Activated naive CD4-positive, alpha-beta T cell treated with anti-CD3 and anti-CD28 coated beads, Interleukin-2, amount 50 U/mL, for 16 hours (primary cell): ENCODE data around the gene DTNBP1.

ENCODE experiments used
- DNase-seq: peaks from one replicate; pipeline ENCODE4 v3.0.0-alpha.2; 2020

The DTNBP1 gene, protein sequence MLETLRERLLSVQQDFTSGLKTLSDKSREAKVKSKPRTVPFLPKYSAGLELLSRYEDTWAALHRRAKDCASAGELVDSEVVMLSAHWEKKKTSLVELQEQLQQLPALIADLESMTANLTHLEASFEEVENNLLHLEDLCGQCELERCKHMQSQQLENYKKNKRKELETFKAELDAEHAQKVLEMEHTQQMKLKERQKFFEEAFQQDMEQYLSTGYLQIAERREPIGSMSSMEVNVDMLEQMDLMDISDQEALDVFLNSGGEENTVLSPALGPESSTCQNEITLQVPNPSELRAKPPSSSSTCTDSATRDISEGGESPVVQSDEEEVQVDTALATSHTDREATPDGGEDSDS

DNA sequence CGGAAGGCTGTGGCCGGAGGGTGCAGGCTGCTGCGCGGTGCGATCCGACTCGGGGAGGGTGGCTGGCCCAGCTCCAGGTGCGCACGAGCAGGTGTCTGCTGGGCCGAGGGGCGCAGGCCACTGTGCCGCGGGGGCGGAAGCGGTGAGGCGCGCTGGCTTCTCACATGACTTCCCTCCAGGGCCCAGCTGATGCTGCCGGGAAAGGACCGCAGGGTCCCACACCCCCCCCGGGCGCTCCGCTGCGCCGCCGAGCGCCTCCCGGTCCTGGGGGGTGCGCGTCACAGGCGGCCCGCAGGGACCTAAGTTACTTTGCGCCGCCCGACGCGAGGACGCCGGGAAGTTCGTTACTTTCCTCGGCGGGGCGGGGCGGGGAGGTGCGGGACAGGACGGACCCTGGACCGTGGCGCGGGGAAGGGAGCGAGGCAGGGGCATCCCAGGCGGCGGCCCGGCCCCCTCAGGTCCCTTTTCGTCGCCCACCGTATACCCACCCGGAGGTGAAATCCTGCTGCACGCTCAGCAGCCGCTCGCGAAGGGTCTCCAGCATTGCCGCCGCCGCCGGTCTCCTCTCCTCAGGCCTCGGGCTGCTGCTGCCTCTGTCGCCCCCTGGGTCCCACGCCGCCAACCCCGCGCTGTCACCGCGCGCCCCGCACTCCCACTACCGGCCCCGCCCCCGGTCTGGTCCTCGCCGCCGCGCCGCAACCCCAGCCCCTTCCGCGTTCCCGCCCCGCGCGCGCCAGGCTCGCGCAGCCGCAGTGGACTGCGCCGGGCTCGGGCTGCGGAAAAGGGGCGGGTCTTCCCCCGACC lies at the start of gene DTNBP1:
TSS of gene DTNBP1 (minus strand) at position 703 of the 804 bp plus-strand sequence. CDS start at position 544, 159 bp downstream.
- peak; percentile 87 for DNase-seq

DNA sequence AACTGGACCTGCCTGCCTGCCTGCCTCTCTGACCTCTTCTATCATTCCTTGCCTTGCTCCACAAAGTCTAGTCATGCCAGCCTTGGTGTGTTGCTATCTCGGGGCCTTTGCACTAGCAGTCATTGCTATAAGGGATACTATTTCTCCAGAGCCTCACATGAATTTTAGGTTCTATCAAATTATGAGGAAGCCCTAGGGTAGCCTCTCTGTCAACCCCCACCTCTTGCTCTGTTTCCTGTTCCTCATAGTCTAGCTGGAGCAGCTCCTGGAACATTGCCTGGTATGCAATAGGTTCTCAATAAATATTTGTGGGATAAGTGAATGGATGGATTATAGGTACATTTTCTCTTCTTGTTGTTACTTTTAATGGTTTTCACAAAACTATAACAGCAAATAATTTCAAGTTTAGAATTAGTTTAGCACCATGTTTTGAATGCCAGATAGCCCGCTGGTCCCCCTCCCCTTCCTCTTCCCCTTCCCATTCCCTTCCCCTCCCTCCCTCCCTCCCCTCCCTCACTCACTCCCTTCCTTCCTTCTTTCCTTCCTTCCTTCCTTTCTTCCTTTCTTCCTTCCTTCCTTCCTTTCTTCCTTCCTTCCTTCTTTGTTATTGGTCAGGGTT lies 46.9 kb upstream of the DTNBP1 start:
- DNase-seq, result no peak

DNA sequence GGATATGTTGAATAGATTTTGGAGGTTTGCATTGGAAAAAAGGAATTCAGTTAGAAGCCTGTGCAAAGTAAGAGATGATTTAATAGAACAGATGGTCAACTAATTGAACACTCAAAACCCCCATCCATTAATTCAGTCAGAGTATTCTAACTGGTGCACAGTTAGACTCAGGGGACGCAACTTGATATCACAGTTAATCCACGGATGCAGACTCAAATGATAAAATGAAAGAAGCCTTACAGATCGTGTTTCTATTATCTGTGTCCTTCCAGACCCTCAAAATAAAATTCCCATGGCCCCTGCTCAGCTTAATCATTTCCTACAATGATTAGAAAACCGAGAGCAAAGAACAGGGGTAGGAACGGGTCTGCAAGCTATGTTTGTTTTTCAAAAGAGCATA lies 45.4 kb upstream of the DTNBP1 start:
- no peak for DNase-seq

DNA sequence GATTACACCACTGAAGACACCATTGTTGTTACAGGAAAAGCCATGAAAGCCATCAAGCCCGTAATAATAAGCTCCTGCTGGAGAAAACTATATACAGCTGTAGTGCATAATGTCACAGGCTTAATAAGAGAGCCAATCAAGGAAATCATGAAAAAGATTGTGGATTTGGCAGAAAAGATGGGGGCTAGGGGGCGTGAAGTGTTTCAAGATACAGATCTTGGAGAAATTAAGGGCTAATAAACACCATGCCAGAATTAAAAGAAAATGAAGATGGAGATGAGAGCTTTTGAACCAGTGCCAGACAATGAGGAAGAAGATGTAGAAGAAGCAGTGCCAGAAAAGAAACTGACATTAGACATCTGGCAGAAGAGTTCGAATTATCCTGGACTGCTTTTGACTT lies 43.2 kb upstream of the DTNBP1 start:
- DNase-seq, result no peak

DNA sequence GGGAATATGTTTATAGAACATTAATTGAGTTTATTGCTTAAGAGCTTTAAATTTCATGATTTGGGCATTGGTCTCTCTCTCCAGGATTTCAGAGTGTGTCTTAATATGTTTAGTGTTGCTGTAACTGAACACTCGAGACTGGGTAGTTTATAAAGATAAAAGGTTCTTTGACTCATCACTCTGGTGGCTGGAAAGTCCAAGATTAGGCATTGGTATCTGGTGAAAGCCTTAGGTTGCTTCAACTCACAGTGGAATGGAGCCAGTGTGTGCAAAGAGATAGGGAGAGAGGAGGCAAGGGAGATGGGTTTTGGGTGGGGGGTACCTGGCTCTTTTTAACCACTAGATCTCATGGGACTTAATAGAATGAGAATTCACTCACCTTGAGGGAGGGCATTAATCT lies 35.6 kb upstream of the DTNBP1 start:
- no peak for DNase-seq

DNA sequence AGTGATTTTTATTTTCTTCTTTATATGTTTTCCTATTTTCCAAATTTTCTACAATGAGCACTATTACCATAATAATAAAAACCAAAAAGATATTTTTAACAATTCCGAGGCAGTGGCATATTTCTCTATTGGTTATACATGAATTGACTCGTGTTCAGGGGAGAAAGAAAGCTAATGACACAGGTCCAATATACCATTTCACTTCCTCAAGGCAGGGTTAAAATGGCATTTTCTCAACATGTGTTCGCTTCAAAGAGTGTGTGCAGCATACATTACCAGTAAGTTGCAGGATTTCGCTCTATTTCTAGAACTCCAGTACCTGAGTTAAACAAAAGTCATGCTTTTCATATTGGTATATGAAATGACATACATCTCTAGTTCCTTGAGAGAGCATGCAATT lies 35.1 kb upstream of the DTNBP1 start:
- no peak for DNase-seq

DNA sequence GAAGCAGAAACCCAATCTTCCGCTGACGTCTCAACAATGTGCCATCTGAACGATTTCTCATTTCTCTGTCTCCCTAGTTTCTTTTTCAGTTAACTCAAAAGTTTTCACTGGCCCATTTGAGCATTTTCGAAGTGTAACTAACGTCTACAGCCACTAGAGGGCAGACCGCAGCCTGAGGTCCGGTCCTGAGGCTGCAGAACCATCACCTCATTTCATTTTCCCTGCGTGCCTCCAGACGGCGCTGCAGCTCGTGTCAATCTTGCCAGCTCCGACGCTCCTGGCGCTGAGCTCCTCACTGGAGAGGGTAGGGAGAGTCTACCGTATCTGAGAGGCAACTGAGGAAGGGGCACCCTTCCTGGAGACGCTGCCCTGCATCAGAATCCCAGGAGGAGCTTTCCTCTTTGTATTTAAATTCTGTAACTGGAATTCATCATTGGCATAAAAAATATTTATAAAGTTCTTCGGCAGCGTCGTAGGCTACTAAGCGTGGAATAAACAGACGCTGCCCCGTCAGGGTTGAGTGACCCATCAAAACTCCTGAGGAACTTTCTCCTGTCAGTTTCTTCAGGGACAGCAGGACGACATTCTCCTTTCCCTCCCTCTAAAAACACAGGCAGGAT lies 28.5 kb upstream of the DTNBP1 start:
- DNase-seq, result peak; percentile 78

DNA sequence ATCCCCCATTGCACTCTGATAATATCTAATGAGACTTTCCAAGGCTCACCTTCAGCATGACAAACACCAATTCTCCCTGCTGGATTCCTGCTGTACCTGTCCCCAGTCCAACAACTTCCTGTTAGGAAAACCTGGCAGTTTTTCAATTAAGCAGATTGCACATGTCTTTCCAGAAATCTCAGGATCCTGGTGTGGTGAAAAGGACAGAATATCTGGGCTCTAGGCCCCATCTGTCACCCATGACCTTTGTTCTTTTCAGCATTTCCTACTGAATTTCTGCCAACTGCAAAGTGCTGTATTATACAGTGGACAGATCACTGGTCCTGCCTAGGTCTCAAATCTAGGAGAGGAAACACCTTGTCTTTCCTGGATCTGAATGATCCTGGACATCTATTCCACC lies 27.7 kb upstream of the DTNBP1 start:
- DNase-seq, result no peak

DNA sequence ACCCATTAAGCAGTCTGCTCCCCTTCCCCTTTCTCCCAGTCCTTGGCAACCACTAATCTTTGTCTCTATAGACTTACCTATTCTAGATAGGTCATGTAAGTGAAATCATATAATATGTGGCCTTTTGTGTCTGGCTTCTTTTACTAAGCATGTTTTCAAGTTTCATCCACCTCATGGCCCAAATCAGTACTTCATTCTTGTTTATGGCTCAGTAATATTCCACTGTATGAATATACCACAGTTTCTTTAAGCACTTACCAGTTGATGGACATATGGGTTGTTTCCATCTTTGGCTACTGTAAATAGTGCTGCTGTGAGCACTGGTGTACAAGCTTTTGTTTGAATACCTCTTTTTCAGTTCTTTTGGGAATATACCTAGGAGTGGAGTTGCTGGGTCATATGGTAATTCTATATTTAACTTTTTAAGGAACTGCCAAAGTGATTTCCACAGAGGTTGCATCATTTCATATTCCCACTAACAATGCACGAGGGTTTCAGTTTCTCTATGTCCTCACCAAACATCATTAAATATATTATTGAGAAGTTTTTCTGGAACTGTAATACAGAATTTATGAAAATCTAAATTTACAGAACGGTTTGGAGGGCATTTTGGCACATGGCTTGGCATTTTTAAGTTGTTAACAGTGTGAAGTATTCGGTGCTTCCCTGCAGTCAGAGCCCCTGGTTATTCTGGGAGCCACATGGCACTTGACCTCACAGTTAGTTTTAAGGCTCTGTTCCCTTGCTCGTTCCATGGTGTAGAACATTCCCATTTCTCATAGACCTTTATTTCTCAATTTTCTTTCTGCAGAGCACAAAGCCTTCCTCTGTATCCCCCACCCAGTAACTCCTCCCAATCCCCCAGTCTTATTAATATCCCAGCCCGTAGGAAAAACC lies 27.0 kb upstream of the DTNBP1 start:
- no peak for DNase-seq

DNA sequence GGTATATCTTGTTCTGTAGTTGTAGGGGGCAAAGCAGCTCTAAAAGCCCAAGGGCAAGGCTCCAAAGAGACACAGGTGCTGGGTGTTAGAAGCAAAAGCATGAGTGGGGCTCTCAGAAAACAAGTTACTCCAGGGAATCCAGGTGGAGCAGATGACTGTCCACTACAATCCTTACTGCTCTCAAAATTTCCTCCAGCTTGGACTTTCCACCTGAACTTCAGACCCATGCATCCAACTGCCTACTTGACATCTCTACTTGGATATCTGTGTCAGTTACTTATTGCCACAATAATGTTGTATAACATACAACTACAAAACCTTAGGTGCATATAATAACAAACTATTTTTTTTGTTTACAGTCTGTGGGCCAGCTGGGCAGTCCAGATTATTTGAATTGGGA lies 22.8 kb upstream of the DTNBP1 start:
- no peak for DNase-seq

DNA sequence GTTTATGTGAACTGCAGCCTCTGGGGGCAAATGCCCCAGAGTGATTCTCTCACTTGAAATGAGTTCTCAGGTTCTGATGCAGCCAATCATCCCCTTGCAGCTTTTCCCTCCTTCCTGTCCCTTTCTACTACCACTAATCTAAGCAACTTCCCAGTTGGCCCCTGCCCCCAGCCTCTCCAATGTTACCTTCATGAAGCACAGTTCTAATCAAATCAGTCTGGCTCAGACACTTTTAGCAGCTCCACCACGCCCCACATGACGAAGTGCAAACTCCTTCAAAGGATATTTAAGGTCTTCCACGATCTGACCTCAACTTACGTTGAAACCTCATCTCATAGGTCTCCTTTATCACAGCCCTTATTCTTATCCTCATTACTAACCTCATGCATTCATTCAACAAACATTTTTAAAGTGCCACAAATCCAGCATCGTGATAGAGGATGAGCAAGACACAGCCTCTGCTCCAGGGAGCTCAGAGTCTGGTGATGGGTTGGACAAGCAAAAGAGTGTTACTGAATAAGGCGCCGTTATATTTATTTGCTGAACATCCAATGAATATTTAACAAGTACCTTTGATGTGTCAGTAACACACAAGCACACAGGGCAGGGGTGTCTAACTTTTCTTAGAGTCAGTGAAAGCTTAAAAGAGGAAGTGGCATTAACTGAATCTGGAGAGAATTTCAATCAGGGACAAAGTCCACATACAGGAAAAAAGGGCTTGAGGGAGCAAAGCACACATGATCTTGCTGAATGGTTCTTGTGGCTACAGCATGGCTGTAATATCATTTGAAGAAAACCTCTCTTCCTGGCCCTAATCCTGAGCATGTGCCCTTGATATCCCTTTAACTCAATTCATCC lies 20.4 kb upstream of the DTNBP1 start:
- no peak for DNase-seq

DNA sequence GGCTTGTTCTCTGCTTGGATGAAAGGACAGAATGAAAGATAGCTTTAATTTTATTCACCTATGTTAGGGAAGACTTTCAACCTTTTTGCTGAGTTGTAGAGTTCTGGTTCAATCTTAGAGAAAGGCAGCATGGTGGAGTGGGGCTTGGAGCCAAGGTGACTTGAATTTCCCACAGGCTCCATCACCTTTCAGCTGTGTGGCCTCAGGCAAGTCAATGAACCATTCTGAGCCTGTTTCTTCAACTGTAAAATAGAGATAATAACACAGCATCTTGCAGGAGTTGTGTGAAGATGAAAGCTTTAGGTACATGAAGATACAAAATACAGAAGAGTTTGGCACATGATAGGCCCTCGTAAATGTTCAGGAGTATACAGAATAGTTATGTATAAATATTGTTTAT lies 19.1 kb upstream of the DTNBP1 start:
- DNase-seq, result no peak

DNA sequence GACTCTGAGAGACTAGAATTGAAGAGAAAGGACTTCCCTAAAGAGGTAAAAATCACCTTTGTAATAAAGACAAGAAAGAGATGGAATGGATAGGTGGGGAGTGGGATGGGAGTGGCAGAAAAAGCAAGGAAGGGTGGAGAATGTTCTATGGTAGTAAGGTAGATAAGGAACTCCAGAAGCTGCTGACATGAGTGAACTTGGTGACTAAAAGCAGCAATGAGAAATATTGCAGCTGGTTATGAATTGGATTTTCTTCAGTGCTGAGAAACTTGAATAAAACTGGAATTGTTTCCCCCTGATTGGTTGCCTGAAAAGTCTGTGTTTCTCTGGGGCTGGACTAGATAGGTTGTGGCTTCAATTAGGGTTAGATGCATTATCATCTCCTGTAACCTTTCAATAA lies 15.7 kb upstream of the DTNBP1 start:
- DNase-seq, result no peak

DNA sequence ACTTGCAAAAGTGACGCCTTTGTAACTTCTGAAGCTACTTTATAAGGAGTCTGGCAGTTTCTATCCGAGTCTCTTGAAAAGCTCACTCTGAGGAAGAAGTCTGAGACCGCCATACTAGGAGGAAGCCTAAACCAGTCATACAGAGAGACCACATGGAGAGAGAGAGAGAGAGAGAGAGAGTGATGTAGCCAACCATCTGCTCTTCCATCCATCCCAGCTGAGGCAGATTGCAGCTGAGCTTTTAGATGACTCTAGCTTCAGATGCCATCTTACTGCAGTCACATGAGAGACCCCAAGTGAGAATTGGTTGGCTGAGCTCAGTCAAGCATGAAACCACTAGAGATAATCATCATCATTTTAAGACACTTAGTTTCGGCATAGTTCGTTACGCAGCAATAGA lies 15.0 kb upstream of the DTNBP1 start:
- DNase-seq, result no peak

DNA sequence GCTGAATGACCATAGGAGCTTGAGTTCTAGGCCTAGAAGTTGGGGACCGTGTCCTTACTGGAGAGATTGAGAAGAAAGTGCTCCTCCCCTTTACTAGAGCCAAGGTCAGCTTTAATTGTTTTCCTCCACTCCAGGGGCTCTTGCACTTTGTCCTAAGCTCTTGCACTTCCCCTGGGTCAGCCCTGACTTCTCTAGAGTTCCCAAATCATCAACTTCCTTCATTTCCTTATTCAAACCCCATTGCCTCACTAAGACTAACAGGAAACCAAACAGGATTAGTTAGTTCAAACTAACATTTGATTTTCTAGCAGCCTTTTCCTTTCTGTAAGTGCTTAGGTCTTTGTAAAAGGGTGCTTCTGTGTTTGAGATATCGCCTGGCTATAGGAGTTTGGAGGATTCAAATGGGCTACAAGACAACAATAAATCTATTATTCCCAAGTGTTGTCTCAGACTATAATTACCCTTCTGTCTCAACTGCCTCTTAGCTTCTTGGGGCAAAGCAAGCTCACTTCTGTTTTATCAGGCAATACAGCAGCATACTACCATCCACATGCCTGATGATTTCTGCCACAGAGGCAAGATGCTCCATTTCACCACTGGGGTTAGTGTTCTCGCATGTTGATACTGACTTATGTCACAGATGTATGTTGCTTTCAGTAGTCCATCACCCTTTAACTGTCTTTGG lies 12.8 kb upstream of the DTNBP1 start:
- no peak for DNase-seq

DNA sequence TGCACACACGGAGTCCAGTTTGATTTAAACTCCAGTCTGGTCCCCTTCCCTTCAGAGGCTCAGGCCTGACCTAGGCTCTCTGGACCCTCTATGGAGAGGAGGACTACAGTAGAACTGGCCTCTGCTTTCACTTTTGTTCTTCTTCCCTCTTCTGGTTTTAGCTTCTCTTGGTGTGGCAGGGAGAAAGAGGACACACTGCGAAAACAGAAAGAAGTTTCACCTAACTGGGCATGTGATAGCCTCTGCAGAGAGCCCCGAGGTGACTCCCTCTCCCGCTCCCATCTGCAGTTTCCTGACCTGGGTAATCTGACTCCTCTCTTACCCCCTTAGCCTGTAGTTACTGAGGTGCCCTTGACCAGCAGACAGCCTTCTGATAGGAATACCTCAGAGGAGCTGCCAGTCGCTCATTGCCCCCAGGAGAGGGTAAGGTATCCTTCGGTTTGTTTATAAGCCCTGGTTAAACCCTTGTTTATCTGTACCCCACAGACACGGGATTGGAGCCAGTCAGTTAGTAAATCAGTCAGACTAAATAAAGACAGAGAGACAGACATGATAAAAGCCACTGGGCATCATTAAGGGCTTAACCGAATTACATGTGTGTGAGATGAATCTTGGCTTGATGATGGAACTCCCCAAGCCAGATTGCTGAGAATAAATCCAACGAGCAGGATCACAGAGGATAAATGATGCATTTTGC lies 12.0 kb upstream of the DTNBP1 start:
- DNase-seq, result no peak

DNA sequence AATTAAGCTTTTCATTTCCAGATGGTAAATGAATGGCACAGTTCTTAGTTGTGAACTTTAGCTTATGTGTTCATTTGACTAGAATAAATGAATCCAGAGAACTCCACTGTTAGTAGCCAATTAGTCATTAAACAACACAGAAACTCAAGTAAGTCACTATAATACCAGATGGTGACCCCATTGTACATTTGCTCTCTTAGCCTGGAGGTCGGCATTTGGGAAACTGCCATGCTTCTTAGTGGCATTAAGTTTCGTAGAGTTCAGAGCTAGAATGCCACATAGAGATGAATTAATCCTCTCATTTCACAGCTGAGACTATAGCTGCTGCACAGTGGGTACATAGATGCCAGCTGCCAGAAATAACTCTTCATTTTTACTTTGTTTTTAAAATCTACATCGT lies 10.8 kb upstream of the DTNBP1 start:
- no peak for DNase-seq

DNA sequence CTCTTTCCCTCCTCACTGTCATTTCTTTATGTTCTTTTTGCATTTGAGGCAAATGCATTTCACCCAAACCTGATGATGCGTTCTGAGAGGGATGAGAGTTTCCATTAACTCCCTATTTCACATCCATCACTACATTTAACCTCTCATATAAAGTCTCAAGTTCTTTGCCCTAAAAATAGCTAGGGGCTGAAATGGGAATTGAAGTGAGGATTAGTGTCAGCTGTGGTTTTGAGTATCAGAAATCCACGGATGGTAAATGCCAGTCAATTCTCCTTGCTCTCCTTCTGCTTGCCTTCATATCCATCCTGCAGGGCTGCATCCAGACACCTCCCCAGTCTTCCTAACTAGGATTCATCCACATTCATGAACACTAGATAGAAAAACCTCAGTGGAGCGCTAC lies 10.0 kb upstream of the DTNBP1 start:
- DNase-seq, result no peak

DNA sequence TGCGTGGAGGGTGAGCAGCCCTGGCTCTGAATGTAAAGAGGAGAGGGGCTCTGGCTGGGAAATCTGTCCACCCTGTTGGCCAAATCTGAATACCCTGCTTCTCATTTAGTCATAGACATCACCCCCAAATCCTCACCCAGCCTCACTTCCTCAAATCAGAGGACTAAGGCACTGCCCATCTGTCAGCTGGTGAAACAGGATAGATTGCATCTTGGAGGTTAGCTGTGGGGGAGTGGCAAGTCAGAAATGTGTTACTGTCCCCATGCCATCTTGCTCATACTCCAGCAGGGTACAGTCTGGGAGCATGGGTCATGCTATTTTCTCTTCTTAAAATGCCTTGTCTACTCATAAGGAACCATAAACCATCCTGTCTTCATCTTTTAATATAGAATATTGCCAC lies 9.5 kb upstream of the DTNBP1 start:
- no peak for DNase-seq

DNA sequence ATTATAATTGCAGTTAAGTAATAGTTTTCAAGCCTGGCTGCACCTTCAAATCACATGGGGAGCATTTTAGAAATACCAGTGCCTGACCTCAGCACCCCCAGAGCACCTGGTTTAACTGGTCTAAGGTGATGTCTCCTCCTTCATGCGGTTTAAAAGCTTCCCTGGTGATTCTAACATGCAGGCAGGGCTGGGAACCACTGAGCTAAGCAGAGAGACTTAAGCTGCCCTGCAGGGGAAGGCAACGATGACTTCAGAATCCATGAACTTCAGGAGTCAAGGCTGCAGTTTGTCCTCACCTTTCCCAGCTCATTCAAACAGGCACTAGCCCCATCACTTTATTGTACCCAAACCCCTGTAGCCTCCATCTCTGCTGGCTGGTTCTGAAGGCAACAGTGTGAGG lies 6.1 kb upstream of the DTNBP1 start:
- DNase-seq, result no peak
